Stimulated activated memory B cell treated with anti-CD40 and anti-IgM and Interleukin-4, amounts not matched to agents 10 μg/mL and 1 μg/mL and 100 μg/mL, for 72 hours (primary cell): ENCODE data around the gene THOC7.

Source experiments
- ATAC-seq: fragments of 150-1000 bp; cut with Tn5 transposase; 2 replicates; pipeline ENCODE4 v1.10.0; 2021
- H3K27ac Mint-ChIP-seq: one replicate; pipeline ENCODE4 v1.8.0; 2022; ENCODE audit warnings: mild to moderate bottlenecking, mixed read lengths
- H3K27me3 Mint-ChIP-seq: one replicate; pipeline ENCODE4 v1.8.0; 2022; ENCODE audit warnings: mixed read lengths
- H3K36me3 Mint-ChIP-seq: one replicate; pipeline ENCODE4 v1.8.0; 2022; ENCODE audit warnings: mixed read lengths
- H3K4me1 Mint-ChIP-seq: one replicate; pipeline ENCODE4 v1.8.0; 2022; ENCODE audit warnings: mixed read lengths
- H3K4me3 Mint-ChIP-seq: one replicate; pipeline ENCODE4 v1.8.0; 2022; ENCODE audit warnings: mild to moderate bottlenecking, moderate library complexity, mixed read lengths
- H3K9me3 Mint-ChIP-seq: one replicate; pipeline ENCODE4 v1.8.0; 2022; ENCODE audit warnings: mixed read lengths

Gene THOC7

DNA sequence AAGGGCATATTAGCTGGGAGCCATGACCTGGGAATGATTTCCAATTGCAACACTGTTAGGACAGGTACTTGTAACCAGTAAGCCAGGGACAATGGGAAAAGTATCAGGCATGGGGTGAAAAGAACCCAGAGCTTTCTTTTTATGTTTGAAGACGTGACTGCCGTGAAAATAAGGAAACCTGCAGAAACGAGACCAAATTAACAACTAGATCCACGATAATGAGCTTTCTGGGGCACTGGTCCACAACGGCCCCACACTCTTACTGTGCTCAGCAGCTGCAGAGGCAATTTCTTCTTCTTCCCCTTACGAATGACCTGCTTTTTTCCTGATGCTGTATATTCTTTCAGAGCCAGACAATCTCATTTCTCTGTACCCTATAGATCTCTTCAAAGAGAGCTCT is 33.1 kb downstream of the THOC7 start:
- Mint-ChIP-seq H3K4me1 (no peaks in the 10 kb centered on the region), H3K36me3 (peaks cover 49% of the 10 kb centered on the region), H3K27ac (no peak overlapping the region), H3K4me3 (no peak overlapping the region), H3K27me3 (no peaks in the 10 kb centered on the region), H3K9me3 (no peaks in the 10 kb centered on the region)
- no peak for ATAC-seq

DNA sequence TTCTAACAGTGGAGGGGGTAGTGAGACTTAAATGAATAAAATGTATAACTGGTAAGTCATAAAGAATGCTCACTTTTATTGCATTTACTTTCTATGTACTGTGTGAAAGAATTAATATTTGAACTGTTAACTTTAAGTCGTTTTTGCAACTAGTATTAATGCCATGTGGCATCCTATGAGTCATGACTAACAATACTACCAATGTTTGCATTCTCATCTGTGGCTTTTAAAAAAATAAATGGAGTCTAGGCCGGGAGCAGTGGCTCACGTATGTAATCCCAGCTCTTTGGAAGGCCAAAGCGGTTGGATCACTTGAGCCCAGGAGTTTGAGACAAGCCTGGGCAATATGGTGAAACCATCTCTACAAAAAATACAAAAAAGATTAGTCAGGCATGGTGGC is 39.3 kb downstream of the THOC7 start:
- Mint-ChIP-seq H3K27ac (no peak overlapping the region), H3K36me3 (peaks cover 24% of the 10 kb centered on the region), H3K4me1 (no peaks in the 10 kb centered on the region), H3K27me3 (no peaks in the 10 kb centered on the region), H3K4me3 (no peak overlapping the region), H3K9me3 (no peaks in the 10 kb centered on the region)
- ATAC-seq, result no peak

DNA sequence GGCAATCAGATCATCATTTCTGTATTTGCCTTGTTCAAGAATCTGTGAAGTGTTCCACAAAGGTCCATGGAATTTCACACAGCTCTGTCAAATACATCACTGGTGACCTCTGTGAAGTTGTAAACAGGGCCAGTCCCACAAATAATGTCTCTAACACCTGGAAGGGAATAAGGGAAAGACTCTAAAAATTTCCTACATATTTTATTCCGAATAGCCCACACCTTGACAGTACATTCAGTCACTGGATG is 44.5 kb downstream of the THOC7 start, which contains the start of gene C3orf49:
C3orf49 (plus strand) TSS at position 149 of the 248 bp plus-strand sequence. CDS start 173 bp downstream, outside the sequence.
- no peak within 1 kb of the TSS for H3K27ac Mint-ChIP-seq
- no peaks in the 10 kb centered on the region for H3K27me3 Mint-ChIP-seq
- no peak for ATAC-seq
- H3K4me3 Mint-ChIP-seq, result no peak within 1 kb of the TSS
- H3K4me1 Mint-ChIP-seq, result no peaks in the 10 kb centered on the region
- no peaks in the 10 kb centered on the region for H3K9me3 Mint-ChIP-seq
- H3K36me3 Mint-ChIP-seq, result peaks cover 5% of the 10 kb centered on the region

DNA sequence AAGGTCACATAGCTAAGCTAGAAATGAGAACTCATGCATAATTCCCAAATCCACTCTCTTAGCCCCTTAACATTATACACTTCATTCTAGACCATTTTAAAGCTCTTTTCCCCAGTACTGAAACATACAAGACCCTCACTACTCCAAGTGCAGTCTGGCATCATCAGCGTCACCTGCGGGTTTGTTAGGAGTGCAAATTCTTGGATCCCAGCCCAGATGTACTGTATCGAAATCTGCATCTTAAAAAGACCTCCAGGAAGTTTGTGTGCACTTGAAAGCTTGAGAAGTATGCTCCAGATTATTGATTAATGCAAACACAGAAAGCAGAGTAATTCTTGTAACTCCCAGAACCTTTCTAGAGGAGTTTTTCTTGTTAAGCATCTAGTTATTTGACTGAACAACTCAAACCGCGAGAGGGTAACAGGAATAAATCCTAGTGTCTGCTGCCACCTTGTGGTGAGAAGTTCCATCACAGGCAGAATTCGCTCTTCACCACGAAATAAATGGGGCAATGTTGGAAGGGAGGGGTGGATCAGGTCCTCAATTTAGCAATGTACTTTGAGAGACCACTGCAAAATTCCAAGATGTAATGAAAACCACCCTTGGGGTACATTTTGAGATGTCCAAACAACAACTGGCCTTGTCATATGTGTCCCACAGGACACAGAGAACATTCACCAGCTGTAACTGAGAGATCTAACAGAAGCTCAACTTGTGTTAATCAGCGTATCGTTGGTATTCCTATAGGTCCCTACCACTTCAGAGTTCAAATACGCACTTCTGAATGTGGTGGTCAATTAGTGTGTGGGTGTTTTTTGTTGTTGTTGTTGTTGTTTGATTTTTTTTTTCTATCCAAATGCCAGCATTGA is 45.1 kb downstream of the THOC7 start:
- Mint-ChIP-seq H3K4me3 (no peak overlapping the region), H3K36me3 (peaks cover 5% of the 10 kb centered on the region), H3K27ac (no peak overlapping the region), H3K9me3 (no peaks in the 10 kb centered on the region), H3K4me1 (no peaks in the 10 kb centered on the region), H3K27me3 (no peaks in the 10 kb centered on the region)
- ATAC-seq, result no peak

DNA sequence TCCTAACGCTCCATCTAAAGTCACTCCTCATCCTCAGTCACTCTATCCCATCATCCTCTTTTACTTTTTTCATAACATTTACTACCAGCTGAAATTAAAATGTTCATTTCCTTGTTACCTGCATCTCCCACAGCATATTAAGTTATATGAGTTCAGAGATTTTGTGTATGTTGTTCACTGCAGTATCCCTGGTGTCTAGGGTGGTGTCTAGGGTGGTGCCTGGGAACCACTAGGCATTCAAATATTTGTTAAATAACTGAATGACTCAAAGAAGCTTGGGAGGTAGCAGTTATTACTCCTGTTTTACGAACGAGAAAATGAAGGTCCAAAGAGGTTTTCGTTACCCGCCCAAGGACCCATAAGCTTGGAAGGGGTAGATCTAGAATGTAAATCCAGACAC is 46.4 kb downstream of the THOC7 start:
- no peaks in the 10 kb centered on the region for H3K9me3 Mint-ChIP-seq
- no peak overlapping the region for H3K27ac Mint-ChIP-seq
- no peaks in the 10 kb centered on the region for H3K27me3 Mint-ChIP-seq
- no peak for ATAC-seq
- peaks cover 5% of the 10 kb centered on the region for H3K36me3 Mint-ChIP-seq
- H3K4me1 Mint-ChIP-seq, result no peaks in the 10 kb centered on the region
- no peak overlapping the region for H3K4me3 Mint-ChIP-seq

DNA sequence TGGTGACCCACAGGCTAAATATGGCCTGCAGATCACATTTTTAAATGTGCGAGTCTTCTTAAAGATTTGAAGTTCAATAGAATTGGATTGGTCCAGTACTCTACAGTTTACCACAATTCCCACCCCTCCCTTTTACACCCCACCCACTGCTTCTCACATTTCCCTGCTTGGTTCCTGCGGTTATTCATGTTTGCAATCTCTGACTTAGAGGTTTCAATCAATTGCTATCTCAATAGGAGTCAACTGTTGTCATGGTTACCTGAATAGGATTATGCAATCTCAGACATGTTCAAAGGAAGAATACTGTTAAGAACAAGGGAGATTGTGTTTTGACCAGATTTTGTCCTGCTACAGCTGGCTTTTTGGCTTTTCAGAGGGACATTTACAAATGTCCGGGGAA is 49.4 kb downstream of the THOC7 start:
- no peak overlapping the region for H3K4me3 Mint-ChIP-seq
- no peaks in the 10 kb centered on the region for H3K4me1 Mint-ChIP-seq
- H3K36me3 Mint-ChIP-seq, result peaks cover 5% of the 10 kb centered on the region
- H3K9me3 Mint-ChIP-seq, result no peaks in the 10 kb centered on the region
- no peak for ATAC-seq
- H3K27ac Mint-ChIP-seq, result no peak overlapping the region
- no peaks in the 10 kb centered on the region for H3K27me3 Mint-ChIP-seq

DNA sequence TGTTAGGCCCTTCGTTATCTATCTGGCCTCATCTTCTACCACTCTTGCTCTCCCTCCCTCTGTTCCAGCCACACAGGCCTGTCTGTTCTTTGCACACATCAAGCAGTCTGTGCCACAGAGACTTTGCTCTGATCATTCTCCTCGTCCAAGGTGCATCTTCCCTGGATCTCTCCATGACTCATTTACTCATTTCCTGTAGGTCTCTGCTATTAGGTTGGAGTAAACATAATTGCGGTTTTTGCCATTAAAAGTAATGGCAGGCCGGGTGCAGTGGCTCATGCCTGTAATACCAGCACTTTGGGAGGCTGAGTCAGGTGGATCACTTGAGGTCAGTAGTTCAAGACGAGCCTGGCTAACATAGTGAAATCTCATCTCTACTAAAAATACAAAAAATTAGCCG is 54.0 kb downstream of the THOC7 start:
- H3K27ac Mint-ChIP-seq, result no peak overlapping the region
- H3K4me1 Mint-ChIP-seq, result no peaks in the 10 kb centered on the region
- H3K9me3 Mint-ChIP-seq, result no peaks in the 10 kb centered on the region
- no peaks in the 10 kb centered on the region for H3K36me3 Mint-ChIP-seq
- H3K4me3 Mint-ChIP-seq, result no peak overlapping the region
- no peak for ATAC-seq
- H3K27me3 Mint-ChIP-seq, result no peaks in the 10 kb centered on the region

DNA sequence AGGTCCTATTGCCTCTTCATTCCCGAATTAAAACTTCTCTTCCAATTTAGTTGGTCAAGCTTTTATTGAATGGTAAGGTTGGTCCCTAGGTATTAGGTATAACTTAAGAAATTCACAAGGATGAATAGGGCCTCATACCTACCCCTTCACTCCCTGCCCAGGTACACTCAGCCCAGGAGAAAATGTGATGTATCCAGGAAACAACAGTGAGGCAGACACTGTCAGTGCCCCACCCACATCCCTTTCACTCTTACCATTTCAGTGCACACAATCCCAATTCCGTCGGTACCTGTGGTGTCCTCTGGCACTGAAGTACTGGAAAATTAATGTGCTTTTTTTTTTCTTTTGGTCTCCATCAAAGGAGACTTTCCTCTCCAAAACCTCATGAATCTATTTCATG is 55.0 kb downstream of the THOC7 start:
- H3K27me3 Mint-ChIP-seq, result no peaks in the 10 kb centered on the region

DNA sequence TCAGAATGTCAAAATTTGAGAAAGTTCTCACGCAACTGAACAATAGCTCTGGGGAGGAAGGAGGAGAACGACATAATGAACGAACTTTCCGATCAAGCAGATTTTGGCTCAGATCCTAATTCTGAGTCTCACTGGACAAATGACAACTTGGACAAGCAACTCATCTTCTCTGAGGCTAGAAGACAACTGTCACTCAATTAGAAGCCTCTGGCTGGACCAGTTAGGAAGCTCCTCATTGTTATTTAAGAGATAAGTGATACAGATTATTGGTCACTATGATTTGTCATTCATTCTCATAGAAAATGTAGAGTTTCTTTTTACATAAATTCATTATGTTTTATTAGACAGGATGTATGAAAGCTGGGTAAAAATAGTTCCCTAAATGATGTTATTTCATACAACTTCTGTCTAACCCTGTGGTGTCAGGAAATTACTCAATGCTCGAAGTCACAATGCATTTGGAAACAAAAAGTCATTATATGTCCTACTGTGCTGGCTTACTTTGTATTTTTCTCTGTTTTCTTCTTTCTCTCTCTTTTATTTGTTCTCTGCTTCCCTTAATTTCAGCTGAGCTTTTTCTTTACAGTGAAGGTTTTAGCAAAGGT is 55.5 kb downstream of the THOC7 start:
- ATAC-seq, result no peak
- Mint-ChIP-seq H3K27ac (no peak overlapping the region), H3K36me3 (no peaks in the 10 kb centered on the region), H3K4me1 (no peaks in the 10 kb centered on the region), H3K27me3 (no peaks in the 10 kb centered on the region), H3K4me3 (no peak overlapping the region), H3K9me3 (no peaks in the 10 kb centered on the region)

More for the DNA sequence above, 55.0 kb downstream of the THOC7 start:
- Mint-ChIP-seq H3K4me1 (no peaks in the 10 kb centered on the region), H3K4me3 (no peak overlapping the region), H3K36me3 (no peaks in the 10 kb centered on the region), H3K27ac (no peak overlapping the region), H3K9me3 (no peaks in the 10 kb centered on the region)
- ATAC-seq, result no peak

DNA sequence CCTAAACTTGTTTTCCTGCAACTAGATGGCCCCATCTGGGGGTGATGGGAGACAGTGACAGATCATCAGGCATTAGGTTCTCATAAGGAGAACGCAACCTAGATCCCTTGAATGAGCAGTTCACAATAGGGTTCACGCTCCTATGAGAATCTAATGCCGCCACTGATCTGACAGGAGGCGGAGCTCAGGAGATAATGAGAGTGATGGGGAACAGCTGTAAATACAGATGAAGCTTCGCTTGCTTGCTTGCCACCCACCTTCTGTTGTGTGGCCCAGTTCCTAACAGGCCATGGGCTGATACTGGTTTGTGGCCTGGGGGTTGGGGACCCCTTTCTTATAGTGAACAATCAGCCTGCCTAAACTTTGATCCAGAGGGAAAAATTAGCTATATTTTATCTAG is 59.7 kb downstream of the THOC7 start:
- ATAC-seq, result no peak
- H3K4me3 Mint-ChIP-seq, result no peak overlapping the region

DNA sequence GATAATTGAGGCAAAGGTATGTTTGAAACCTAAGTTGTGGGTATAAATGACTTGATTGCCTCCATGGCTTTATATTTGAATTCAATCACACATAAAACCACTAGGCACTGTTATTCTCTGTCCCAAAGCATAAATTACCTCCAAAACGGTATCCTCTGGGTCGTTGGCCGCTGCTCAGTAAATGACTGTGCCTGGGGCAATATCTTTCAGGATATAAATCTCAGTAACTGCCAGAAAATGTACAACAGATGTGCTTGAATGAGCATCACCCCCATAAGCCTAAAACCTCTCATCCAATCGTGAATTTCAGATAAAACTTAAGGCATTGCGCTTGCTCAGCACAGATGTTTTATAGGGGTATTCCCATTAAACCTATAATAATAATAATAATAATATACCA is 63.5 kb downstream of the THOC7 start:
- Mint-ChIP-seq H3K4me1 (no peaks in the 10 kb centered on the region), H3K4me3 (no peak overlapping the region), H3K27me3 (no peaks in the 10 kb centered on the region), H3K27ac (no peak overlapping the region), H3K9me3 (no peaks in the 10 kb centered on the region), H3K36me3 (no peaks in the 10 kb centered on the region)
- ATAC-seq, result no peak

More for the DNA sequence above, 59.7 kb downstream of the THOC7 start:
- H3K36me3 Mint-ChIP-seq, result no peaks in the 10 kb centered on the region
- H3K27me3 Mint-ChIP-seq, result no peaks in the 10 kb centered on the region
- no peaks in the 10 kb centered on the region for H3K9me3 Mint-ChIP-seq
- no peak overlapping the region for H3K27ac Mint-ChIP-seq
- no peaks in the 10 kb centered on the region for H3K4me1 Mint-ChIP-seq

DNA sequence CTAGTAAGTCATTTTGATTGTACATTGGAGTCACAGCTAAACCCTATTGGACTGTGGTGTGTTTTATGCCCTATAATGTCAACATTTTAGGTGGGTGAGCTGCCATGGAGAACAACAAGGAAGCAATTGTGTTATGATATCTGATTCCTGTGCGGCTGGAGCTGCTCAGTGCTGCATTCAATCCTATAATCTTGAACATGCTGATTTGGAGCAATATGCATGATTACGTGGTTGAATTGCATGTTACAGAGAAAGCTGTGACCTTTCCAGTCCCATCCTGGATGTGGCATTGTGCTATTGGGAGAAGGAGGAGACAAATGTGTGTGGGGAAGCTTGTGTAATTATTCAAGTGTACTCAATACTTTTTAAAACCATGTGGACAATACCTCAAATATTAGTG is 64.7 kb downstream of the THOC7 start:
- no peak for ATAC-seq
- Mint-ChIP-seq H3K4me3 (no peak overlapping the region), H3K27me3 (no peaks in the 10 kb centered on the region), H3K4me1 (no peaks in the 10 kb centered on the region), H3K27ac (no peak overlapping the region), H3K9me3 (no peaks in the 10 kb centered on the region), H3K36me3 (no peaks in the 10 kb centered on the region)

DNA sequence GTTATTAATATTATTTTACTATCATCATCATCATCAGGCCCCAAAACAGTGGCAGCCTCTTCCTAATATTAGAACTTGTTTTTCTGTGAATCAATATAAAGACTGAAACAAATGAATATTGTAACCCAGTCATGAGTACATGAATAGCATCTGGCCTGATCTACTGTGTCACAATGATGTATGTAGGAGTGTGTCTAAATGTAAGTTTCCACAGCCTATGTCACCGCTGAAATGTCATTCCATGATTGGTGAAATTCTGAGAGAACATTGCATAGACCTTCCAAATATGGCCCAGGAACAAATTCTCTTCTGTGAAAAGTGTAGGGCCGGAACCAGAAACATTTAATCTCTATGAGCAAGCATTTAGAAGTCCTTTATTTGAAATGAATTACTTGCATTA is 65.1 kb downstream of the THOC7 start:
- H3K36me3 Mint-ChIP-seq, result no peaks in the 10 kb centered on the region
- no peak for ATAC-seq
- H3K27ac Mint-ChIP-seq, result no peak overlapping the region
- no peaks in the 10 kb centered on the region for H3K4me1 Mint-ChIP-seq
- no peaks in the 10 kb centered on the region for H3K9me3 Mint-ChIP-seq
- H3K4me3 Mint-ChIP-seq, result no peak overlapping the region
- H3K27me3 Mint-ChIP-seq, result no peaks in the 10 kb centered on the region

DNA sequence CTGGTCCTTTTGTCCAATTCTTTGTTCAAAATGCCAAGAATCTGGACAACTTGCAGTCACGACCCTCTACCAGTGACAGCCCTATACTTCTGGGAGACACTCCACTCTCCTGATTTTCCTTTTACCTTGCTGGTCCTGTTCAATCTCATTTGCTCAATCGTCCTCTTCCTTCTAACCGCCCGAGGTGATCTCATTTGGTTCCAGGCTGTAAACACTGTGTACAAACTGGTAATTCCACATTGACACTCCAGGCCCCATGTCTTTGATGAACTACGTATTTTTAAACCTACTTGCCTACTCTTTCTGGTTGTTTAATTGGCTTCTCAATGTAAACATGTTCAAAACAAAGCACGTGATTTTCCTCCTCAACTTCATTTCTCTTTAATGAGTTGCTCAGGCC is 68.2 kb downstream of the THOC7 start:
- Mint-ChIP-seq H3K4me1 (no peaks in the 10 kb centered on the region), H3K9me3 (no peaks in the 10 kb centered on the region), H3K4me3 (no peak overlapping the region), H3K36me3 (no peaks in the 10 kb centered on the region), H3K27ac (no peak overlapping the region), H3K27me3 (no peaks in the 10 kb centered on the region)
- no peak for ATAC-seq

DNA sequence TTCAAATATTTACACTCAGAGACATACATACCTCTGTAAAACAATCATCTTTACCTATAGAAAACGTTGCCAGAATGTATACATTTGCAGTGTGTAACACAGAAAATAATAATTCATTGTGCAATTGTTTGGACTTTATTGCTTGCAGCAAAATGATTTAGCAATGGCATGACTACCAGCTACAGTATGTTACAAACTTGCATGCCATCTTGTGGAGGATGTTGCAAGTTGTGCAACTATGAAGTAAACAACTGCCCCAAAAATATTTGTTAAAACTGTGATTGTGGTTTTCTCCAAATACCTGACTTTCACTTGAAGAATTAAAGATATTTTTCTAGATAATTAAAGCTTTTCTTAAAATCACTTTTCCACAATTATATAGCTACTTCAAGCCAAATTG is 71.6 kb downstream of the THOC7 start:
- no peak for ATAC-seq
- H3K4me1 Mint-ChIP-seq, result no peaks in the 10 kb centered on the region
- H3K36me3 Mint-ChIP-seq, result no peaks in the 10 kb centered on the region
- no peaks in the 10 kb centered on the region for H3K9me3 Mint-ChIP-seq
- H3K27ac Mint-ChIP-seq, result no peak overlapping the region
- H3K4me3 Mint-ChIP-seq, result no peak overlapping the region
- H3K27me3 Mint-ChIP-seq, result peaks cover 14% of the 10 kb centered on the region
